HUES48 (cell line): ENCODE results near the gene RAB17.

Source experiments
- H3K27ac ChIP-seq: one replicate; pipeline ENCODE4 v1.7.0; 2013; ENCODE audit warnings: low read depth, low read length, inconsistent platforms
- H3K27me3 ChIP-seq: 2 replicates; pipeline ENCODE4 v1.6.1; 2013; ENCODE audit warnings: mild to moderate bottlenecking, low read length; ENCODE audit not compliant: control insufficient read depth, insufficient read depth
- H3K36me3 ChIP-seq: 2 replicates; pipeline ENCODE4 v1.6.1; 2013; ENCODE audit warnings: low read length; ENCODE audit not compliant: control insufficient read depth, insufficient read depth
- H3K4me1 ChIP-seq: 2 replicates; pipeline ENCODE4 v1.6.1; 2013; ENCODE audit warnings: mild to moderate bottlenecking, low read length; ENCODE audit not compliant: control insufficient read depth, insufficient read depth
- H3K4me3 ChIP-seq: 2 replicates; pipeline ENCODE4 v1.5.1; 2013; ENCODE audit warnings: mild to moderate bottlenecking, low read depth, low read length
- H3K9ac ChIP-seq: 2 replicates; pipeline ENCODE4 v1.6.1; 2013; ENCODE audit warnings: mild to moderate bottlenecking, low read depth, low read length, moderate library complexity
- H3K9me3 ChIP-seq: 2 replicates; pipeline ENCODE4 v1.6.1; 2013; ENCODE audit warnings: low read length; ENCODE audit not compliant: control insufficient read depth, insufficient read depth

Gene RAB17

GRCh38 chr2:237567276-237568029 lies 23.1 kb downstream of the RAB17 start:
- Histone ChIP-seq H3K27ac (no peak overlapping the region), H3K9ac (no peak overlapping the region), H3K36me3 (no peaks in the 10 kb centered on the region), H3K27me3 (no peaks in the 10 kb centered on the region), H3K9me3 (no peaks in the 10 kb centered on the region), H3K4me3 (no peak overlapping the region), H3K4me1 (peaks cover 7% of the 10 kb centered on the region)

GRCh38 chr2:237566401-237567235 lies 23.9 kb downstream of the RAB17 start, which contains the start of gene PRLH:
Gene PRLH (plus strand): TSS chr2:237566574. CDS start chr2:237566574, 0 bp downstream.
- no peaks in the 10 kb centered on the region for H3K27me3 ChIP-seq
- no peaks in the 10 kb centered on the region for H3K36me3 ChIP-seq
- H3K4me1 ChIP-seq: peaks cover under 1% of the 10 kb centered on the region; the same call in 1 of the 2 replicates

GRCh38 chr2:237565974-237566373 lies 24.6 kb downstream of the RAB17 start:
- Histone ChIP-seq H3K36me3 (no peaks in the 10 kb centered on the region), H3K9ac (no peak overlapping the region), H3K4me1 (no peaks in the 10 kb centered on the region; the same call in 1 of the 2 replicates), H3K4me3 (no peak overlapping the region), H3K27me3 (no peaks in the 10 kb centered on the region), H3K27ac (no peak overlapping the region), H3K9me3 (no peaks in the 10 kb centered on the region)

More at GRCh38 chr2:237566401-237567235, 23.9 kb downstream of the RAB17 start, which contains the start of gene PRLH:
- no peak within 1 kb of the TSS for H3K4me3 ChIP-seq
- H3K9me3 ChIP-seq: no peaks in the 10 kb centered on the region
- no peak within 1 kb of the TSS for H3K27ac ChIP-seq
- H3K9ac ChIP-seq: no peak within 1 kb of the TSS

- H3K4me3 ChIP-seq: no peak overlapping the region
- no peak overlapping the region for H3K9ac ChIP-seq
- no peaks in the 10 kb centered on the region for H3K9me3 ChIP-seq
- no peaks in the 10 kb centered on the region; the same call in 1 of the 2 replicates for H3K4me1 ChIP-seq
- H3K27ac ChIP-seq: no peak overlapping the region
- H3K27me3 ChIP-seq: no peaks in the 10 kb centered on the region
- H3K36me3 ChIP-seq: no peaks in the 10 kb centered on the region
Observed at GRCh38 chr2:237564526-237565131, 25.9 kb downstream of the RAB17 start.

GRCh38 chr2:237563816-237564215 lies 26.7 kb downstream of the RAB17 start:
- no peaks in the 10 kb centered on the region for H3K36me3 ChIP-seq
- H3K27me3 ChIP-seq: no peaks in the 10 kb centered on the region
- no peak overlapping the region for H3K9ac ChIP-seq
- H3K4me3 ChIP-seq: no peak overlapping the region
- H3K4me1 ChIP-seq: no peaks in the 10 kb centered on the region; the same call in 1 of the 2 replicates
- no peaks in the 10 kb centered on the region for H3K9me3 ChIP-seq
- H3K27ac ChIP-seq: no peak overlapping the region

GRCh38 chr2:237561221-237561620 lies 29.3 kb downstream of the RAB17 start:
- Histone ChIP-seq H3K9me3 (no peaks in the 10 kb centered on the region), H3K4me1 (no peaks in the 10 kb centered on the region; the same call in 1 of the 2 replicates), H3K4me3 (no peak overlapping the region), H3K36me3 (no peaks in the 10 kb centered on the region), H3K27ac (no peak overlapping the region), H3K27me3 (no peaks in the 10 kb centered on the region), H3K9ac (no peak overlapping the region)

- no peak overlapping the region for H3K9ac ChIP-seq
- H3K4me1 ChIP-seq: no peaks in the 10 kb centered on the region; the same call in 1 of the 2 replicates
- no peaks in the 10 kb centered on the region for H3K36me3 ChIP-seq
- no peaks in the 10 kb centered on the region for H3K27me3 ChIP-seq
- H3K4me3 ChIP-seq: no peak overlapping the region
- no peaks in the 10 kb centered on the region; the same call in 1 of the 2 replicates for H3K9me3 ChIP-seq
- H3K27ac ChIP-seq: no peak overlapping the region
Observed at GRCh38 chr2:237558961-237559641, 31.4 kb downstream of the RAB17 start.

- Histone ChIP-seq H3K4me3 (no peak overlapping the region), H3K9ac (no peak overlapping the region)
Observed at GRCh38 chr2:237557633-237558015, 32.9 kb downstream of the RAB17 start.

GRCh38 chr2:237556773-237557632 lies 33.5 kb downstream of the RAB17 start:
- no peaks in the 10 kb centered on the region for H3K36me3 ChIP-seq
- no peaks in the 10 kb centered on the region for H3K27me3 ChIP-seq
- no peak overlapping the region for H3K4me3 ChIP-seq
- H3K9me3 ChIP-seq: peaks cover 7% of the 10 kb centered on the region
- H3K27ac ChIP-seq: no peak overlapping the region
- H3K9ac ChIP-seq: no peak overlapping the region
- no peaks in the 10 kb centered on the region for H3K4me1 ChIP-seq

More at GRCh38 chr2:237557633-237558015, 32.9 kb downstream of the RAB17 start:
- Histone ChIP-seq H3K27ac (no peak overlapping the region), H3K27me3 (no peaks in the 10 kb centered on the region), H3K4me1 (no peaks in the 10 kb centered on the region), H3K36me3 (no peaks in the 10 kb centered on the region), H3K9me3 (peaks cover 7% of the 10 kb centered on the region)

- Histone ChIP-seq H3K9ac (no peak overlapping the region), H3K9me3 (peaks cover 7% of the 10 kb centered on the region), H3K4me1 (no peaks in the 10 kb centered on the region), H3K4me3 (no peak overlapping the region), H3K27me3 (no peaks in the 10 kb centered on the region), H3K36me3 (no peaks in the 10 kb centered on the region), H3K27ac (no peak overlapping the region)
Observed at GRCh38 chr2:237555560-237555959, 35.0 kb downstream of the RAB17 start.
